Measurements from ENCODE around the gene COA7.
"Not testable (repeated sequence)": the region's sequence is repeated elsewhere in the genome, so short reads cannot be mapped to it uniquely, and the experiment has no call there.

Gene COA7

GRCh38 chr1:52692697-52693096, 5.5 kb downstream of the COA7 start:
- in situ Hi-C loops (cut with MboI; ENCODE audit: low sequenced_read_pairs), result loop anchor here (25.0 kb wide), 2 partner anchors 280 to 805 kb away; partner anchors contain the start of genes NRDC, ORC1 and PRPF38A
- Histone ChIP-seq H3K9me3 (peaks cover 4% of the 10 kb centered on the region; the same call in 1 of the 2 replicates), H3K36me3 (replicated peaks) (peaks cover 57% of the 10 kb centered on the region), H3K4me3 (no peak overlapping the region), H3K27me3 (ENCODE audit: low read depth) (no peaks in the 10 kb centered on the region), H3K4me1 (peaks cover 4% of the 10 kb centered on the region)
- no peak for DNase-seq (ENCODE audit: low spot score in 2 of 2)

DNA sequence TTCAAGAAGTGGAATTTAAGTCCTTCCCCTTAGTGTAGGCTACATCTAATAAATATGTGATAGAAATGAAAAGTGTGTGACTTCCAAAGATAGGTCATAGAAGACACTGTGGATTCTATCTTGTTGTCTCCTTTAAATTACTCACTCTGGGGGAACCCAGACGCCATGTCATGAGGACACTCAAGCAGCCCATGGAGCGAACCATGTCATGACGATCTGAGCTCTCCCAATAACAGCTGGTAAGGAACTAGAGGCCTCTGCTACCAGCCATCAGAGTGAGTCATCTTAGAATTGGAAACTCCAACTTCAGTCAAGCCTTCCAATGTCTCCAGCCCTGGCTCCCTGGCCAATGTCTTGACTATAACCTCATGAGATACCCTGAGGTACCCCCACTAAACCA, 6.3 kb downstream of the COA7 start:
- DNase-seq (ENCODE audit: low spot score in 2 of 2), result no peak
- H3K4me3 ChIP-seq, result no peak overlapping the region
- no peaks in the 10 kb centered on the region for H3K9me3 ChIP-seq
- in situ Hi-C loops (cut with MboI; ENCODE audit: low sequenced_read_pairs), result loop anchor here (25.0 kb wide), 2 partner anchors 280 to 805 kb away; partner anchors contain the start of genes NRDC, ORC1 and PRPF38A
- peaks cover 60% of the 10 kb centered on the region for H3K36me3 ChIP-seq (replicated peaks)
- H3K4me1 ChIP-seq, result no peaks in the 10 kb centered on the region
- no peaks in the 10 kb centered on the region for H3K27me3 ChIP-seq (ENCODE audit: low read depth)

DNA sequence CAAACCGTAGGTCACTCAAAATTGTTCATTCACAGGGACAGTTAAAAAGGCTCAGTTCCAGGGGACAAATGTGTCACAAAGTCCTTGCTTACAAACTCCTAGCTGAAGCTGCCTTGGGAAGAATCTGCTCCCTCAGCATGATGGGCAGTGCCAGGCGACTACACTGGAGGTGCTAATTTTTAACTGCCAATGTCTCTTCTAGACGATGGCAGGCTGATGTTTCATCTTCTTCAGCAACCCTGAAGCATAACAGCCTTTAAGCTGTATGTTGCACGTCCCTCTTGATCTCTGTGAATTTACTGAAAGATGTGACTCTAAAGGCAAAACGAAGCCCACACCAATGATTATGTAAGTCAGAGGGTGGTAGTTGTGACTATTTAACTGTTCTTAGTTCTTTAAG, 11.3 kb downstream of the COA7 start:
- in situ Hi-C loops (cut with MboI; ENCODE audit: low sequenced_read_pairs), result loop anchor here (10.0 to 25.0 kb wide), 3 partner anchors 275 to 800 kb away; partner anchors contain the start of genes NRDC, ORC1 and PRPF38A
- H3K36me3 ChIP-seq (replicated peaks), result peaks cover 58% of the 10 kb centered on the region

DNA sequence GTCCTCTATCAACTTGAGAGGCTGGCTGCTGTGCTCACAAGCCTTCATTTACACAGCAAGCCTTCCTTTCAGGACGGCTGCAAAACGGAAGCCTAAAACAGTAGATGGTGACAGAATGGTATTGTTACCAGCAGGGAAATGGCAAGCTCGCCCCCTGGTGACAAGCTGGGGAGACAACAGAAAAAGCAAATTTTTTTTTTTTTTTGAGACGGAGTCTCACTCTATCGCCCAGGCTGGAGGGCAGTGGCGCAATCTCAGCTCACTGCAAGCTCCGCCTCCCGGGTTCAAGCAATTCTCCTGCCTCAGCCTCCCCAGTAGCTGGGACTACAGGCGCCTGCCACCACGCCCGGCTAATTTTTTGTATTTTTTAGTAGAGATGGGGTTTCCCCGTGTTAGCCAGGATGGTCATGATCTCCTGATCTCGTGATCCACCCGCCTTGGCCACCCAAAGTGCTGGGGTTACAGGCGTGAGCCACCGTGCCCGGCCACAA, 11.8 kb downstream of the COA7 start:
- peaks cover 55% of the 10 kb centered on the region for H3K36me3 ChIP-seq (replicated peaks)
- peak; percentile 71 to 79 for DNase-seq (ENCODE audit: low spot score in 2 of 2)
- H3K4me1 ChIP-seq; H3K9me3 ChIP-seq; H3K27me3 ChIP-seq (ENCODE audit: low read depth); H3K4me3 ChIP-seq: not testable (repeated sequence)
- in situ Hi-C loops (cut with MboI; ENCODE audit: low sequenced_read_pairs), result loop anchor here (10.0 to 25.0 kb wide), 3 partner anchors 274 to 799 kb away; partner anchors contain the start of genes NRDC, ORC1 and PRPF38A

More for the DNA sequence above, 11.3 kb downstream of the COA7 start:
- H3K9me3 ChIP-seq, result no peaks in the 10 kb centered on the region
- no peaks in the 10 kb centered on the region for H3K4me1 ChIP-seq
- no peak for DNase-seq (ENCODE audit: low spot score in 2 of 2)
- no peak overlapping the region for H3K4me3 ChIP-seq
- H3K27me3 ChIP-seq (ENCODE audit: low read depth), result no peaks in the 10 kb centered on the region

GRCh38 chr1:52684545-52684944, 13.6 kb downstream of the COA7 start:
- Histone ChIP-seq H3K27me3 (ENCODE audit: low read depth) (no peaks in the 10 kb centered on the region), H3K4me1 (no peaks in the 10 kb centered on the region), H3K9me3 (no peaks in the 10 kb centered on the region), H3K36me3 (replicated peaks) (peaks cover 43% of the 10 kb centered on the region), H3K4me3 (no peak overlapping the region)
- in situ Hi-C loops (cut with MboI; ENCODE audit: low sequenced_read_pairs), result loop anchor here (10.0 to 25.0 kb wide), 3 partner anchors 272 to 797 kb away; partner anchors contain the start of genes NRDC, ORC1 and PRPF38A
- no peak for DNase-seq (ENCODE audit: low spot score in 2 of 2)

DNA sequence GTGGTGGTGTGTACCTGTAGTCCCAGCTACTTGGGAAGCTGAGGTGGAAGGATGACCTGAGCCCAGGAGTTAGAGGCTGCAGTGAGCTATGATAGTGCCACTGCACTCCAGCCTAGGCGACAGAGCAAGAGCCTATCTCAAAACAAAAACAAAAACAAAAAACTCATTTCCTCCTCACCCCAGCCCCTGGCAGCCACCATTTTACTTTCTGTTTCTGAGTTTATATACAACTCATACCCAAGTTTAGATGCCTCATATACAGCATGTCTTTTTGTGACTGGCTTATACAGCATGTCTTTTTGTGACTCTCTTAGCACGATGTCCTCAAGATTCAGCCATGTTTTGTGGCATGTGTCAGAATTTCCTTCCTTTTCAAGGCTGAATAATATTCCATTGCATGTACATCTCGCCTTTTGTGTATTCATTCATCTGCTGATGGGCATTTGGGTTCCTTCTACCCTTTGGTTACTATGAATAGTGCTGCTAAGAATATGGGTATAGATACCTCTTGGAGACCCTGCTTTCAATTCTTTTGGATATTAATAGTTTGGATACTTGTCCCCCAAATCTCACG, 14.7 kb downstream of the COA7 start:
- Histone ChIP-seq H3K27me3 (ENCODE audit: low read depth) (no peaks in the 10 kb centered on the region), H3K9me3 (no peaks in the 10 kb centered on the region), H3K4me1 (no peaks in the 10 kb centered on the region), H3K36me3 (replicated peaks) (peaks cover 35% of the 10 kb centered on the region), H3K4me3 (no peak overlapping the region)
- DNase-seq (ENCODE audit: low spot score in 2 of 2), result no peak
- in situ Hi-C loops (cut with MboI; ENCODE audit: low sequenced_read_pairs), result loop anchor here (10.0 to 25.0 kb wide), 3 partner anchors 271 to 796 kb away; partner anchors contain the start of genes NRDC, ORC1 and PRPF38A

GRCh38 chr1:52681136-52681535, 17.0 kb downstream of the COA7 start:
- Histone ChIP-seq H3K27me3 (ENCODE audit: low read depth) (no peaks in the 10 kb centered on the region), H3K36me3 (replicated peaks) (peaks cover 13% of the 10 kb centered on the region), H3K4me3 (no peak overlapping the region), H3K4me1 (no peaks in the 10 kb centered on the region), H3K9me3 (no peaks in the 10 kb centered on the region)
- in situ Hi-C loops (cut with MboI; ENCODE audit: low sequenced_read_pairs), result loop anchor here (10.0 to 25.0 kb wide), 3 partner anchors 269 to 794 kb away; partner anchors contain the start of genes NRDC, ORC1 and PRPF38A
- DNase-seq (ENCODE audit: low spot score in 2 of 2), result no peak

GRCh38 chr1:52680353-52680752, 17.8 kb downstream of the COA7 start:
- Histone ChIP-seq H3K27me3 (ENCODE audit: low read depth) (no peaks in the 10 kb centered on the region), H3K4me1 (no peaks in the 10 kb centered on the region), H3K9me3 (no peaks in the 10 kb centered on the region), H3K4me3 (no peak overlapping the region), H3K36me3 (replicated peaks) (peaks cover 6% of the 10 kb centered on the region)
- no peak for DNase-seq (ENCODE audit: low spot score in 2 of 2)
- in situ Hi-C loops (cut with MboI; ENCODE audit: low sequenced_read_pairs), result loop anchor here (10.0 to 25.0 kb wide), 3 partner anchors 268 to 793 kb away; partner anchors contain the start of genes NRDC, ORC1 and PRPF38A

DNA sequence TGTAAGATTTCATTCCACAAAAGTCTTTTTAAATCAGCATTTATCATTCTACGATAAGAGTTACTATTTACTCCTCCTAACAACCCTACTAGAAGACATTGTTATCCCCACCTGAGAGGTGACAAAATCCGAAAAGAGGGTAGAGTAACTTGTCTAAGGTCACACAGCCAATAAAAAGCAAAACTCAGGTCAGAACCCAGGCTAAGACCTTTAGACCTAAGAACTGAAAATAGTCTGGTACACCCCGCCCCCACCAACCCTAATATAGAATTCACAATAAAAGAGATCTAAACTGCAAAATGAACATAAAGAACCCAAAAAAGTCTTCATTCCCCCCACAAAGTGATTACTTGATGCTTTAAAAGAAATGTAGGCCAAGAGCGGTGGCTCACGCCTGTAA, 18.6 kb downstream of the COA7 start:
- Histone ChIP-seq H3K36me3 (replicated peaks) (no peaks in the 10 kb centered on the region), H3K4me3 (no peak overlapping the region), H3K9me3 (no peaks in the 10 kb centered on the region), H3K4me1 (no peaks in the 10 kb centered on the region), H3K27me3 (ENCODE audit: low read depth) (no peaks in the 10 kb centered on the region)
- in situ Hi-C loops (cut with MboI; ENCODE audit: low sequenced_read_pairs), result loop anchor here (25.0 kb wide), 2 partner anchors 267 to 792 kb away; partner anchors contain the start of genes NRDC, ORC1 and PRPF38A
- DNase-seq (ENCODE audit: low spot score in 2 of 2), result no peak

- Histone ChIP-seq H3K4me1 (no peaks in the 10 kb centered on the region), H3K36me3 (replicated peaks) (no peaks in the 10 kb centered on the region), H3K27me3 (ENCODE audit: low read depth) (no peaks in the 10 kb centered on the region), H3K4me3 (no peak overlapping the region), H3K9me3 (no peaks in the 10 kb centered on the region)
- DNase-seq (ENCODE audit: low spot score in 2 of 2), result no peak
- in situ Hi-C loops (cut with MboI; ENCODE audit: low sequenced_read_pairs), result loop anchor here (25.0 kb wide), 2 partner anchors 267 to 792 kb away; partner anchors contain the start of genes NRDC, ORC1 and PRPF38A
These were observed 19.1 kb downstream of the COA7 start for GRCh38 chr1:52679048-52679447.

DNA sequence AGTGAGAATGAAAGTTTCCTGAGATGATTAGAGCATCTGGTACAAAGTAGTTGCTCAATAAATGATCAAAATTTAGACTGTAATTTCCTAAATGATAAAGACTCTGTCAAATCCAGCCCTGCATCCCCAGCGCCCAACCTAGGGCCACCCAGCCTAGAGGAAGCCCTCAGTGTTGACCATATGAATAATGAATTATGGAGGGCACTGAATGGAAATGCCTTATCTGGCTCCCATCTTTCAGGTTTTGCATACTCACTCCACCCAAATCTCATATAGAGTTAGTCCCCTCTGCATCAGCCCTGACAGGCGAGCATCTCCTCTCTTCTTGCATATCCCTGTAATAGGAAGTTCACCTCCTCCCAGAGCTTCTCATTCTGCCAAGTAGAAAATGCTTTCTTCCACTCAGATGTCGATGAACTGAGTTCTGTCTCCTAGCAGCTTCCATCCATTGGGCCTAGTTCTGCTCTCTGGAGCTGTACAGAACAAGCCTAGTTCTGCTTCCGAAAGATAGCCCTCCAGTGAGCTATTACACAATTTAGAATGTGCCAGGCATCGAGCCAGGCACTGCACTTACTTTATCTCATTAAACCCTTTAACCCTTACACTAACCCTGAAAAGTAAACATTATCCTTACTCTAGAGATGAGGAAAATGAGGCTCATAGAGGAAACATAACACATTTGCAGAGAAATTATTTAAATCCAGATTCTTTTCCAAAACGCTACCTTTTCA, 20.9 kb downstream of the COA7 start:
- no peaks in the 10 kb centered on the region for H3K27me3 ChIP-seq (ENCODE audit: low read depth)
- H3K4me1 ChIP-seq, result no peaks in the 10 kb centered on the region
- H3K4me3 ChIP-seq, result no peak overlapping the region
- H3K9me3 ChIP-seq, result no peaks in the 10 kb centered on the region
- H3K36me3 ChIP-seq (replicated peaks), result no peaks in the 10 kb centered on the region
- in situ Hi-C loops (cut with MboI; ENCODE audit: low sequenced_read_pairs), result loop anchor here (25.0 kb wide), 2 partner anchors 265 to 790 kb away; partner anchors contain the start of genes NRDC, ORC1 and PRPF38A
- DNase-seq (ENCODE audit: low spot score in 2 of 2), result no peak

DNA sequence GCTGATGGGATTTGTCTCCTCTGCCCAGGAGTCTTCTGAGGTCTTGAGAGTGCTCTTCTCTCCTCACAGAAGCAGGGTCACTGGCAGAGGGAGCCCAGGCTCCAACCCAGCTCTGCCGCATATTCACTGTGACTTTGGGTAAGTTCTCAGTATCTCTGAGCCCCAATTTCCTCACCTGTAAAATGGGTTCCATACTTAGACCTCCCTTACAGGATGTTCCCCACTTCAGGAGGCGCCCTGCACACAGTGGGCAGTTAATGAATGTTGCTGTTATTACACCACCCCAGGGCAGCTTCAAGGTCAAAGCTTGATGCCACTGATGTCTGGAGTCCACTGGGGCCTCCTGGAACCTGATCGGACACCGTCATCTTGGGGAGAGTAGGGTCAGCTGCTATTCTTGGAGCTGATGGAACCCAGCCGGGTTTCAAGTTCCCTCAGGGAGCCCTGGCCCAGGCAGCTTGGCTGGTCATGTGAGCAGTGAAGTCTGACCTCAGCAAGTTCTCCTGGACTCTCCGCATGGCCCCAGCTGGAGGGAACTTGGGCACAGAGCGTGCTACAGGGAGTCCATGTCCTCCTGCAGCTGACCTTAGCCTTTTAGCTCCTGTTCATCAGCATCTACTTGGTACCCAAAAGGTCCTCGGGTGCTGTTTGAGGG, 21.8 kb downstream of the COA7 start:
- Histone ChIP-seq H3K9me3 (no peaks in the 10 kb centered on the region), H3K27me3 (ENCODE audit: low read depth) (no peaks in the 10 kb centered on the region), H3K36me3 (replicated peaks) (no peaks in the 10 kb centered on the region), H3K4me1 (no peaks in the 10 kb centered on the region), H3K4me3 (no peak overlapping the region)
- in situ Hi-C loops (cut with MboI; ENCODE audit: low sequenced_read_pairs), result loop anchor here (25.0 kb wide), 2 partner anchors 264 to 789 kb away; partner anchors contain the start of genes NRDC, ORC1 and PRPF38A
- no peak for DNase-seq (ENCODE audit: low spot score in 2 of 2)

Measured in HAP-1 (cell line).